Central memory CD8-positive, alpha-beta T cell (primary cell): ENCODE data around the gene ACTR5.
A peak's percentile ranks its signal among the peaks of the same experiment; 100 is the strongest.

Experiments
- ATAC-seq: fragments of 150-1000 bp; cut with Tn5 transposase; replicated peaks from 2 replicates; pipeline ENCODE4 v1.10.0; 2022; ENCODE audit warnings: mild to moderate bottlenecking, moderate FRiP score, moderate number of reproducible peaks; ENCODE audit not compliant: poor library complexity, severe bottlenecking; ENCODE audit errors: extremely low read depth
- DNase-seq, 2 donors: peaks; one replicate each; pipeline ENCODE4 v3.0.0; 2021; ENCODE audit warnings: low spot score in 2 of 2
- H3K27ac Mint-ChIP-seq: one replicate; pipeline ENCODE4 v1.8.0; 2022; ENCODE audit warnings: low read depth, mild to moderate bottlenecking, moderate library complexity, mixed read lengths
- H3K27me3 Mint-ChIP-seq: one replicate; pipeline ENCODE4 v1.8.0; 2022; ENCODE audit warnings: mixed read lengths
- H3K36me3 Mint-ChIP-seq: one replicate; pipeline ENCODE4 v1.8.0; 2022; ENCODE audit warnings: mild to moderate bottlenecking, moderate library complexity, mixed read lengths; ENCODE audit not compliant: insufficient read depth
- H3K4me1 Mint-ChIP-seq: one replicate; pipeline ENCODE4 v1.8.0; 2022; ENCODE audit warnings: mixed read lengths
- H3K4me3 Mint-ChIP-seq: one replicate; pipeline ENCODE4 v1.8.0; 2022; ENCODE audit warnings: mild to moderate bottlenecking, moderate library complexity, mixed read lengths
- H3K9me3 Mint-ChIP-seq: one replicate; pipeline ENCODE4 v1.8.0; 2022; ENCODE audit warnings: mixed read lengths

Gene ACTR5

DNA sequence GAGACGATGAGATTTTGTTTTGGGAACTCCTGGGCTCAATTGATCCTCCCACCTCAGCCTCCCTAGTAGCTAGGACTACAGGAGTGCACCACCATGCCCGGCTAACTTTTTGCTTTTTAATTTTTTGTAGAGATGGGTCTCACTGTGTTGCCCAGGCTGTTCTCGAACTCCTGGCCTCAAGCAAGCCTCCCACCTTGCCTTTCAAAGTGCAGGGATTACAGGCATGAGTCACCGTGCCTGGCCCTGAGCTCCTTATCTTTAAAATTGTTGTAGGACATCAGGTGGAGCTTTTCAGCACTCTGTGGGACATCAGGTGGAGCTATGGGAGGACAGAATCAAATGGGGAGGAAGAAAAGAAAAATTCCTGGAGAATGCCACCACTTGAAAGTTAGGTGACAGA is 12.7 kb downstream of the ACTR5 start:
- ATAC-seq (no peak), DNase-seq (no peak)
- Mint-ChIP-seq H3K9me3 (no peaks in the 10 kb centered on the region), H3K36me3 (peaks cover 47% of the 10 kb centered on the region), H3K27ac (no peak overlapping the region), H3K27me3 (no peaks in the 10 kb centered on the region), H3K4me3 (no peak overlapping the region), H3K4me1 (peaks cover 18% of the 10 kb centered on the region)

DNA sequence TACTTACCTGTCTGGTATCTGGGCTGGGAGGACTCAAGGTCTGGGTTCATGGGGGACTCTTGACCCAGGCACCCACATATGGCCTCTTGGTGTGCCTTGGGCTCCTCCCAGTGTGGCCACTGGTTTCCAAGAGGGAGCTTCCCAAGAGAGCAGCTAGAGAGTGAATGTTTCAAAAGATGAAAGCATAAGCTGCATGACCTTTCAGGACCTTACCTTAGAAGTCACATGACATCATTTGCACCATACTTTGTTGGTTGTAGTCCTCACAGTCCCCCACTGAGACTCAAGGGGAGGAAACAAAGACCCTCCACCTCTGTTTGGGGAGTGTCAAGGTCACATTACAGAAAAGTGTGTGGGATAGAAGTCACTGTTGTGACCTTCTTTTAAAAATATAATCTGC is 13.9 kb downstream of the ACTR5 start:
- Mint-ChIP-seq H3K4me3 (no peak overlapping the region), H3K27me3 (no peaks in the 10 kb centered on the region), H3K27ac (no peak overlapping the region), H3K9me3 (no peaks in the 10 kb centered on the region), H3K36me3 (peaks cover 49% of the 10 kb centered on the region), H3K4me1 (peaks cover 18% of the 10 kb centered on the region)
- ATAC-seq, result no peak
- DNase-seq, result no peak

DNA sequence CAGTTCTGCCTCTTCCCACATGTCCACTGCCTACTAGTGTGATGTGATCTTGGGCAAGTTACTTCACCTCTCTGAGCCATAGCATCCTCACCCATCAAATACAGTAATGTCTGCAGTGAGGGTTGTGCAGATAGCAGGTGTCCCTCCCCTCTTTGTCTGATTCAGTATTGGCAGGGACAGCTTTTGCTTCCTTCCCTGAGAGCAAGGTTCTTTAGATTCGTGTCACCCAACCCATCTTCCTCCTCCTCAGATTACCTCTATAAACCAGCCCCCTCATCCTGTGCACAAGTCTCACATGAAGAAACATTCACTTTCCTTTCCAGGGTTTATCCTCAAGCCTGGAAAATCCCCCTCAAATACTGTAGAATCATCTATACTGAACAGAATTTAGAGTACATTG is 15.4 kb downstream of the ACTR5 start:
- no peaks in the 10 kb centered on the region for H3K9me3 Mint-ChIP-seq
- no peak for DNase-seq
- no peak for ATAC-seq
- no peak overlapping the region for H3K27ac Mint-ChIP-seq
- peaks cover 18% of the 10 kb centered on the region for H3K4me1 Mint-ChIP-seq
- H3K4me3 Mint-ChIP-seq, result no peak overlapping the region
- peaks cover 45% of the 10 kb centered on the region for H3K36me3 Mint-ChIP-seq
- no peaks in the 10 kb centered on the region for H3K27me3 Mint-ChIP-seq

DNA sequence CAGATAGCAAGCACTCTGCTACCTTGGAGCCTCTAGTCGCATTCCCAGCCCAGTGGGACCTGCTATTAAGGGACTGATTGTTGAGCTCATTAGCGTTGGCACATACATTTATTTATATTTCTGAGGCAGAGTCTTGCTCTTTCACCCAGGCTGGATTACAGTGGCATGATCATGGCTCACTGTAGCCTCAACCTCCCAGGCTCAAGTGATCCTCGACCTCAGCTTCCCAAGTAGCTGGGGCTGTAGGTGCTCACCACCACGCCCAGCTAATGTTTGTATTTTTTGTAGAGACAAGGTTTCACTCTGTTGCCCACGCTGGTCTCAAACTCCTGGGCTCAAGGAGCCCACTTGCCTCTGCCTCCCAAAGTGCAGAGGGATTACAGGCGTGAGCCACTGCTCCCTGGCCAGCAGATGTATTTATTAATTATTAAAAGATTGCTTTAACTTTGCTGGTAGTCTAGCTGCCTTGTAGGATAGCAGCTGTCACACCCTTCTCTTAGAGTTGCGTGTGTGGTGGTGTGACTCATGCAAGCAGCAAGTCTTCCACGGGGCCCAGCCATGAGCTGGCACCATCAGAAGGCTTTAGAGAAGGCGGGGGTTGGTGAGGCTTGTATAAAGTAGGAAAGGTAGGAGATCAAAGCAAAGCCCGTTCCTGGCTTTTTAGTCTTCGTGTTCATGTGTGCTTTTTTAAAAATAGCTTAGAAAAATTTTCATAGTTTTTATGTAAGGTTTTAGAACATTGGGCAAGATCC is 16.5 kb downstream of the ACTR5 start:
- no peak overlapping the region for H3K27ac Mint-ChIP-seq
- no peak overlapping the region for H3K4me3 Mint-ChIP-seq
- peaks cover 41% of the 10 kb centered on the region for H3K36me3 Mint-ChIP-seq
- DNase-seq (no peak), ATAC-seq (peak; percentile 43)
- no peaks in the 10 kb centered on the region for H3K27me3 Mint-ChIP-seq
- H3K9me3 Mint-ChIP-seq, result no peaks in the 10 kb centered on the region
- H3K4me1 Mint-ChIP-seq, result peaks cover 18% of the 10 kb centered on the region

DNA sequence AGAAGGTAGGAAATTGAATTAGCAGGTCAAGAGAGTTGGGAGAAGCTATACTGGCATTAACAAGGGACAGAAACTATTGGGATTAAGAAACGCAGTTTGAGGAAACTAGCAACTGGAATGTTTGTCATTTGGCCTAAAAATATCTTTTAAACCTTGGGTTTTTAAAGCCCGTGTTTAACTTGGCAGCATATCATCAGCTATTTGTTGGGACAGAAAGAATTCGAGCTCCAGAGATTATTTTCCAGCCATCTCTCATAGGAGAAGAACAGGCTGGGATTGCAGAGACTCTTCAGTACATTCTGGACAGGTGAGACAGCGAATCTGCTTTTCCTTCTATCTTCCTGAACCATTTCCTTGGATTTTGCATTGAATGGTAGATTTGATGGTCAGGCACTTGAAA is 17.8 kb downstream of the ACTR5 start:
- H3K36me3 Mint-ChIP-seq, result peaks cover 33% of the 10 kb centered on the region
- ATAC-seq (no peak), DNase-seq (no peak)
- no peak overlapping the region for H3K4me3 Mint-ChIP-seq
- H3K9me3 Mint-ChIP-seq, result no peaks in the 10 kb centered on the region
- H3K4me1 Mint-ChIP-seq, result peaks cover 12% of the 10 kb centered on the region
- no peaks in the 10 kb centered on the region for H3K27me3 Mint-ChIP-seq
- no peak overlapping the region for H3K27ac Mint-ChIP-seq

DNA sequence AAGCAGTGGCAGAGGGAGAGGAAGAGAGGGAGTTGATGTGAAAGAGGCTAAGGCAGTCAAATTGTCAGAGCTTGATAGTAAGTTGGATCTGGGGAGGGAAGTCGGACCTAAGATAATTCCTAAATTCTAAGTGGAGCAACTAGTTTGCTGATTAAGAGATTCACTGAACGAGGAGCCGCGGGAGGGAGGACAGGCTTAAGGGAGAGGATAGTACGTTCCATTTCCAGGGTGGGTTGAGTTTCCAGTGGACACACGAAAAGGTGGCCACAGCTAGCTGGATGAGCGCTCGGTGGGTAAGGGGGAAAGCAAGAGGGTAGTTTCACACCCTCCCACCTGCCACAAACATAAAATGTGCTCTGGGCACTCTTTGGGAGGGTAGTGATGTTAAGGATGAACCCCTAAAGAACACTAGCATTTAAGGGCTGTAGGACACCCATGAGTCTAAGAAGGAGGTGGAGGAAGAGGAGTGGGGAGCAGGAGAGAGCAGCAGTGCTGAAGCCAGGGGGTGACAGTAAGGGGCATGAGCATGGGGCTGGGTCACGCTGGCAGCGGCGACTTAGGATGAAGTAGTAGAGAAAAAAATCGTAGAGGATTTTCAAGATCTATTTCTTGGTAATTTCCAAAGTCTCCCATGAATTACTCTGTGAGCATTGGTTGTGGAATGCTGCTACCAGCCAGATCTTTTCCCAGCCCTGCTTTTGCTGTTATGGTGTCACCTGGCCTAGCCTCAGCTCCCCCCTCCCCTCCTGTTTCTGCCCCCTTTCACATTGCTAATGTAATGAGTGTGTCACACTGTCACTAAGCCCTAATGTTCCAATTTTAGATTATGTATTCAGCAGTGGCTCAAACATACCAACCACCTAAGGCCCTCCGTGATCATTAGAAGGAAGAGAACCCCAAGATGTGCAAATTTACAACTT is 21.4 kb downstream of the ACTR5 start:
- Mint-ChIP-seq H3K4me1 (peaks cover 5% of the 10 kb centered on the region), H3K27me3 (no peaks in the 10 kb centered on the region), H3K36me3 (peaks cover 38% of the 10 kb centered on the region), H3K4me3 (no peak overlapping the region), H3K9me3 (peaks cover 8% of the 10 kb centered on the region), H3K27ac (peak overlapping the region; percentile 61)
- no peak for DNase-seq
- no peak for ATAC-seq

DNA sequence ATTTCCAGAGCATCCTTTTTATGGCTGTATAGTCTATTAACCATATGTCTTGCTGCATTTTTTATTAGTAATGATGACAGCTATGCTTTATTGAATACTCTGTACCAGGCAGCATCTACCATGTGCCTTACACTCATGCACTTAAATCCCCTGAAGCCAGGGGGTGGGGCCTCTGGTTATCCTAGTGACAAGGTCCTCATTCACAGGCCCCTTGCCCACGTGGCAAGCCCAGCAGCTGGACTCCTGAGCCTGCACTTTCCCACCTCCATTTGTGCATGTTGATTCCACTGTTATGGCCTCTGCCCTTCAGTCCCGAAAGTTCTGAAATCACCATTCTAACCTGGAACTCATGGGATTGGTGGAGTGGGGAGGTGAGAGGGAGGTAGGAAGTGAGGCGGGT is 22.3 kb downstream of the ACTR5 start:
- Mint-ChIP-seq H3K4me1 (no peaks in the 10 kb centered on the region), H3K27me3 (no peaks in the 10 kb centered on the region), H3K4me3 (no peak overlapping the region), H3K9me3 (peaks cover 8% of the 10 kb centered on the region), H3K36me3 (peaks cover 37% of the 10 kb centered on the region), H3K27ac (peak overlapping the region; percentile 61)
- ATAC-seq (no peak), DNase-seq (no peak)

DNA sequence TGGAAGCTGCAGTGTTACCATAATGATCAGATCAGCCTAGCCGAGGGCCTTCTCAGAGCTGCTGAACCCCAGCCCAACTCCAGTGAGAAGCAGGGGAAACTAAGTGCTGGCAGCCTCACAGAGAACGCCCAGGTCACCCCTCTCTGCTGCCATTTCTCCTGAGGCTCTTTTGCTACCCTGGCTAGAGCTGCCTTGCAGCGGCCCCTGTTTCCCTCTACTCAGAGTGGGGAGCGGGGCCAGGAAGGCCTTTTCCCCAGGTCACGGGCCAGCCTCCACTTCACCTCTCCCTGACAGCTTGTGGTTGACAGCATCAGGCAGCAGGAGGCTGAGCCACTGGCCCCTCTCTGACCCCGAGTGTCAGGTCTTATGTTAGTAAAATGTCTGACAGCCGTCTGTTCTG is 22.7 kb downstream of the ACTR5 start:
- no peak for DNase-seq
- H3K36me3 Mint-ChIP-seq, result peaks cover 32% of the 10 kb centered on the region
- H3K27me3 Mint-ChIP-seq, result no peaks in the 10 kb centered on the region
- H3K4me1 Mint-ChIP-seq, result peaks cover 2% of the 10 kb centered on the region
- H3K27ac Mint-ChIP-seq, result no peak overlapping the region
- ATAC-seq, result no peak
- H3K9me3 Mint-ChIP-seq, result peaks cover 8% of the 10 kb centered on the region
- H3K4me3 Mint-ChIP-seq, result no peak overlapping the region

DNA sequence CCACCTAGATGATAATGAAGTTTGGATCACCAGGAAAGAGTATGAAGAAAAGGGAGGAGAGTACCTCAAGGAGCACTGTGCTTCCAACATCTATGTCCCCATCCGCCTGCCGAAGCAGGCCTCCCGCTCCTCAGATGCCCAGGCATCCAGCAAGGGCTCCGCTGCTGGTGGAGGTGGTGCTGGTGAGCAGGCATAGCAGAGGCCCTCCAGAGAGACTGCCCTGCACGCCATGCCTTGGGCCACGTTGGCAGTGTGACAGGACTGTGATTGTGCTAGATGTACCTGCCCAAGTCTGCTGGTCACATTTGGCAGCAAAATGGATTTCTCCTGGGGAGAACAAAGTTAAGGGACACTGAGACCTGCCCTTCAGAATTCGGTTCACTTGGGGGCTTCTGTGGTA is 23.4 kb downstream of the ACTR5 start:
- H3K4me3 Mint-ChIP-seq, result no peak overlapping the region
- H3K36me3 Mint-ChIP-seq, result peaks cover 27% of the 10 kb centered on the region
- no peaks in the 10 kb centered on the region for H3K27me3 Mint-ChIP-seq
- ATAC-seq (no peak), DNase-seq (no peak)
- peaks cover 8% of the 10 kb centered on the region for H3K4me1 Mint-ChIP-seq
- H3K27ac Mint-ChIP-seq, result no peak overlapping the region
- peaks cover 8% of the 10 kb centered on the region for H3K9me3 Mint-ChIP-seq

DNA sequence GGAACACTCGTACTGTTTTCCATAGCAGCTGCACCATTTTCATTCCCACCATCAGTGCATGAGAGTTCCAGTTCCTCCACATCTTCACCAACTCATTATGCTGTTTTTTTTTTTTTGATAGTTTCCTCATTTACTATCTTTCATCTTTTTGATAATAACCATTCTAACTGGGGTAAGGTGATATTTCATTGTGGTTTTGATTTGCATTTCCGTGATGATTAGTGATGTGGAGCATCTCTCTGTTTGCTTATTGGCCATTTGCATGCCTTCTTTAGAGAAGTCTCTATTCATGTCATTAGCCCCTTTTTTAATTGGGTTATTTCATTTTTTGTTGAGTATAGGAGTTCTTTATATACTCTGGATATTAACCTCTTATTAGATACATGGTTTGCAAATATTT is 25.9 kb downstream of the ACTR5 start:
- H3K36me3 Mint-ChIP-seq, result peaks cover 18% of the 10 kb centered on the region
- DNase-seq, result no peak
- H3K27me3 Mint-ChIP-seq, result no peaks in the 10 kb centered on the region
- no peak for ATAC-seq
- H3K4me3 Mint-ChIP-seq, result no peak overlapping the region
- peaks cover 8% of the 10 kb centered on the region for H3K9me3 Mint-ChIP-seq
- H3K27ac Mint-ChIP-seq, result no peak overlapping the region
- peaks cover 8% of the 10 kb centered on the region for H3K4me1 Mint-ChIP-seq

DNA sequence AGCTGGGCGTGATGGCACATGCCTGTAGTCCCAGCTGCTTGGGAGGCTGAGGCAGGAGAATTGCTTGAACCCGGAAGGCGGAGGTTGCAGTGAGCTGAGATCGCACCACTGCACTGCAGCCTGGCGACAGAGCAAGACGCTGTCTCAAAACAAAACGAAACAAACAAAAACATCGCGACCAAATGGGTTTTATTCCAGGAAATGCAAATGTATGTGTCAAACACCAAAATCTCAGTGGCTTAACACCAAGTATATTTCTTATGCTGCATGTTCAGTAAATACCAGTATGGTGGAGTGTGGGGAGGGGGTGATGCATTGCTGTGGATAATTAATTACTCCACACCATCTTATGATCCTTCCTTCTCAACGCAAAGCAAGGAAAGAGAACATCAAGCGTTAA is 28.1 kb downstream of the ACTR5 start:
- no peaks in the 10 kb centered on the region for H3K27me3 Mint-ChIP-seq
- peak; percentile 89 for ATAC-seq
- peak overlapping the region; percentile 92 for H3K27ac Mint-ChIP-seq

DNA sequence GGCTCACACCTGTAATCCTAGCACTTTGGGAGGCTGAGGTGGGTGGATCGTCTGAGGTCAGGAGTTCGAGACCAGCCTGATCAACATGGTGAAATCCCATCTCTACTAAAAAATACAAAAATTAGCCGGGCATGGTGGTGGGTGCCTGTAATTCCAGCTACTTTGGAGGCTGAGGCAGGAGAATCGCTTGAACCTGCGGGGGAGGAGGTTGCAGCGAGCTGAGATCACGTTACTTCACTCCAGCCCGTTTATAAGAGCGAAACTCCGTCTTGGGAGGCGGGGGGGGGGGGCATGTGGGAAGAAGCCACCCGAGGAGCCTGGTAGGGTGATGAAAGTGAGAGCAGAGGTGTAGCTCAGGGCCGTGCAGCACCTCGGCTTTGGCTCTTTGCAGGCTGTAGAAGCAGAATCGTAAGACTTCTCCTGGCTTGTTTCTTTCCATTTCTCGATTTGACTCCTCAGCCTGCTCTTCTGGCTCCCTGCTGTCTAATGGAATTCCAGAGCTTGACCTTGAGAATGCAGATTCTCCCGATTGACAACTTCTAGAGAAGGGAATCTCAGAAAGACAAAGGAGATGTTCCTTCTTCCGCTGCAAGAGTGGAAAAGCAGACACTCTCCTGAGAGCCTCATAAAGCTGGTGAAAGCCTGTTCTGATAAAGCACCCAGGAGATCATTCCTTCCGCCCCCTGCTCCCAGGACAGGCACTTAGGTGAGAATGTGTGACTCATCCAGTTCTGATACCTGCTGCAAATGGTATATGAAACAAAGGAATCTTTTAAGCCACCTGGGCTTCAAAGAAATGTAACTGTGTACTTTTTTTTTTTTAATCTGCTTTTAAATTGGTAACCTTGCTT is 31.2 kb downstream of the ACTR5 start:
- peak overlapping the region; percentile 25 for H3K4me3 Mint-ChIP-seq
- H3K36me3 Mint-ChIP-seq, result peaks cover 2% of the 10 kb centered on the region
- no peak overlapping the region for H3K27ac Mint-ChIP-seq
- peaks cover 8% of the 10 kb centered on the region for H3K4me1 Mint-ChIP-seq
- no peaks in the 10 kb centered on the region for H3K9me3 Mint-ChIP-seq
- no peaks in the 10 kb centered on the region for H3K27me3 Mint-ChIP-seq
- ATAC-seq, result no peak
- DNase-seq, result no peak

More for the DNA sequence above, 28.1 kb downstream of the ACTR5 start:
- H3K4me1 Mint-ChIP-seq, result peaks cover 8% of the 10 kb centered on the region
- H3K36me3 Mint-ChIP-seq, result peaks cover 13% of the 10 kb centered on the region
- H3K4me3 Mint-ChIP-seq, result peak overlapping the region; percentile 67
- DNase-seq, result peak in 1 of 2 donors; percentile 44
- H3K9me3 Mint-ChIP-seq, result peaks cover 8% of the 10 kb centered on the region
